ENCODE measurements around the gene EPM2AIP1. TPM values are rescaled to one million over a fixed set of nuclear protein-coding genes. Genes with fewer than 3 reads are reported as not detected.
"Not testable (repeated sequence)": the region's sequence is repeated elsewhere in the genome, so short reads cannot be mapped to it uniquely, and the experiment has no call there.

The EPM2AIP1 gene
- polyA plus RNA-seq, 3 donors = 43.5 to 57.6 (median 57.2) TPM

DNA sequence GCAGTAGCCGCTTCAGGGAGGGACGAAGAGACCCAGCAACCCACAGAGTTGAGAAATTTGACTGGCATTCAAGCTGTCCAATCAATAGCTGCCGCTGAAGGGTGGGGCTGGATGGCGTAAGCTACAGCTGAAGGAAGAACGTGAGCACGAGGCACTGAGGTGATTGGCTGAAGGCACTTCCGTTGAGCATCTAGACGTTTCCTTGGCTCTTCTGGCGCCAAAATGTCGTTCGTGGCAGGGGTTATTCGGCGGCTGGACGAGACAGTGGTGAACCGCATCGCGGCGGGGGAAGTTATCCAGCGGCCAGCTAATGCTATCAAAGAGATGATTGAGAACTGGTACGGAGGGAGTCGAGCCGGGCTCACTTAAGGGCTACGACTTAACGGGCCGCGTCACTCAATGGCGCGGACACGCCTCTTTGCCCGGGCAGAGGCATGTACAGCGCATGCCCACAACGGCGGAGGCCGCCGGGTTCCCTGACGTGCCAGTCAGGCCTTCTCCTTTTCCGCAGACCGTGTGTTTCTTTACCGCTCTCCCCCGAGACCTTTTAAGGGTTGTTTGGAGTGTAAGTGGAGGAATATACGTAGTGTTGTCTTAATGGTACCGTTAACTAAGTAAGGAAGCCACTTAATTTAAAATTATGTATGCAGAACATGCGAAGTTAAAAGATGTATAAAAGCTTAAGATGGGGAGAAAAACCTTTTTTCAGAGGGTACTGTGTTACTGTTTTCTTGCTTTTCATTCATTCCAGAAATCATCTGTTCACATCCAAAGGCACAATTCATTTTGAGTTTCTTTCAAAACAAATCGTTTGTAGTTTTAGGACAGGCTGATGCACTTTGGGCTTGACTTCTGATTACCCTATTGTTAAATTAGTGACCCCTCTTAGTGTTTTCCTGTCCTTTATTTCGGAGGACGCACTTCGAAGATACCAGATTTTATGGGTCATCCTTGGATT is 674 bp upstream of the EPM2AIP1 start, which contains the start of gene MLH1:
Gene MLH1 (plus strand): TSS at position 193 of the 958 bp plus-strand sequence. CDS start 30 bp downstream, at position 223.
- peak; percentile 100 for DNase-seq (ENCODE audit: low read depth in 3 of 3, low spot score in 2 of 3)

DNA sequence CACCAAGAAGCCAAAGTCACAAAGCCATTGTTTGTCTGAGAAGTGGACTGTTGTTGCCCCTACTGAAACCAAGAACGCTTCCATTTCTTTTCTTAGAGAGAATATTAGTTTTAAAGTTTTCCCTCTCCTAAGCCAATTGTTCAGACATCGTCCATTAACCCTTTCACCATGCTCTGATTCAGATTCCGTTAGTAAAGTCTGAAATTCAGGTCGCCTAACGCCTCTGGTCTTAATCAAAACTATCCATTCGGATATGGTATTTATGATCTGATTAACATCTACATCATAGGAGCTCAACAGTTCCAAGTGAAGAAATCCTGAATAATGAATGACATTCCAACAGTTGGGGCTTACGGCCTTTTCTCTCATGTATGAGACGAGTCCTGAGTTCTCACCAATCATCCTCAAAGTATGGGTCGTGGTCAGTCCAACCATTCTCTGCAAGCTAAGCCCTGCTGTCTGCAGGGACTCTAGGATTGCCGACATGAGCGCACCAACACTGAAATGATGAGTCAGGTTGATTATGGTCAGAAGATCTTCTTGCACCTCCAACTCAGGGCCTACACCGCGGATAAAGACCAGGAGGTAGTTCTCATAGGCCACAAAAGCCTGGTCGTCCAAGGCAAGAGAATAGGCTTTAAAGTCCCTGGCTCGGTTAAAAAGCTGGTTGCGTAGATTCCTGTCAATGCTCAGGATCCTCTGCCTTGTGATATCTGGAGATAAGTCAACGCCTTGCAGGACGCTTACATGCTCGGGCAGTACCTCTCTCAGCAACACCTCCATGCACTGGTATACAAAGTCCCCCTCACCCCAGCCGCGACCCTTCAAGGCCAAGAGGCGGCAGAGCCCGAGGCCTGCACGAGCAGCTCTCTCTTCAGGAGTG is 767 bp downstream of the EPM2AIP1 start:
- DNase-seq (ENCODE audit: low read depth in 3 of 3, low spot score in 2 of 3) = peak; percentile 50 to 73 (median 64)

DNA sequence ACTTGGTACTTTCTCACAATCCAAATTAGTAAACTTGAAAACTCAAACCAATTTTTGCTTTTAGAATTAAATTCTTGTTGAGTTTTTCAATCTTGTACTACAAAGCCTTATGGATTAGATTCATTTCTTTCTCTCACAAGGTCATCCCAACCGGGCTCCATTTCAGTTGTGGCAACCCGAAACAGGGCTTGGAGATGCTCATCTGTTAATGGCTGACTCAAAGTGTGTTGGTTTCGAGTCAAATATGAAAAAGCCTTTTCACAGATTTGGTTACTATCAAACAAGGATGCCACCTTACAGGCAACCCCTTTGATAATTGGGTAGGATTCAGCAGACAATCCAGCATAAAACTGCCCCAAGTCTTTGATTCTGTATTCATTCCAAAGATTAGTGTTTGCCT is 1.8 kb downstream of the EPM2AIP1 start:
- no peak for DNase-seq (ENCODE audit: low read depth in 3 of 3, low spot score in 2 of 3)

DNA sequence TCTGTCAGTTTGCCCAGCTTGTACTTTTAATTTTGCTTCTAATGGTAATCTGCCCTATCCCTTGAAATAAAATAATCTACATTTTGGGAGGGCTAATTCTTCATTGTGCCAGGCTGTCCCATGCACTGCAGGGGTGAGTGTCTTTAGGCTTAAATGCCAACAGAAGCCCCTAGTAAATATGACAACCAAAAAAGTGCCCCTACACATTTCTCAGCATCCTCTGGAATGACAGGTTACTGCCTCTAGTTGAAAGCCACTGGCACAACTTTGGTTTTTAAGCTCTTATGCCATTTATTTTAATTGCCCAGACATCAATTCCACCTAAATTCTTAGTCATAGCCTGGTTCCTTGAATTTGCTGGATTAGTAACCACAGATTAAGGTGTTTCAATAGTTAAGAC is 3.4 kb downstream of the EPM2AIP1 start:
- no peak for DNase-seq (ENCODE audit: low read depth in 3 of 3, low spot score in 2 of 3)

DNA sequence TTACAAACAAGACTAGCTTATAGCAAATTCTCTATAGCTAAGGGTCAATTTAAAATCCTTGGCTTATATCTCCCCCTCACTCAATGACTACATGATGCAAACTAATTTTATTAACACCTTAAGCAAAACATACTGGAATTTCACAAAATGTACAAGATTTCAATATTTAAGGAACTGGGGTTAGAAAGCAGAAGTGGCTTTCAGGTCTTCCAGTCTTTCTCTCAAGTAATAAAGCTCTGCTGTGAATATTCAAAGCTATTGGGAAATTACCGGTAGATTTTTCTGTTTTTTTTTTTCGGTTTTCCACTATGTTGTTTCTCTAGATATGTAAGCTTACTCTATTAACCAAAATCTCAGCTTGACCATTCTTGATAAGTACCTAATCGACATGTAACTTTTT is 3.9 kb downstream of the EPM2AIP1 start:
- no peak for DNase-seq (ENCODE audit: low read depth in 3 of 3, low spot score in 2 of 3)

DNA sequence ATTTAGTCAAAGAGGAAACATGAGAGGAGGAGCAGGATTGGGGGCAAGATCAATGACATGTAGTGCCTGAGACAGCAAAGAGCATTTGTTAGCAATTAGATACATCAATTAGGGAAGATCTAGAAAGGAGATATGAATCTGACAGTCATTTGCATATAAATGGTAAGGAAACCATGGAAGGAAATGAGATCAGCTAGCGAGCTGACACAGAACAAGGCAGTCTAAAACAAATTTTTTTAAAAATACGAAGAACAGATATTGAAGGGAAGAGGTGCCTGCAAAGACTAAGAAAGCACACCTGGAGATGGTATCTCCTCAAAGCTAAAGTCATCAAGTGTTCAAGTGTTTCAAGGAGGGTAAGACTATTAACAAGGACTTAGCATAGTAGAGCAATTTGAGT is 4.6 kb downstream of the EPM2AIP1 start:
- no peak for DNase-seq (ENCODE audit: low read depth in 3 of 3, low spot score in 2 of 3)

DNA sequence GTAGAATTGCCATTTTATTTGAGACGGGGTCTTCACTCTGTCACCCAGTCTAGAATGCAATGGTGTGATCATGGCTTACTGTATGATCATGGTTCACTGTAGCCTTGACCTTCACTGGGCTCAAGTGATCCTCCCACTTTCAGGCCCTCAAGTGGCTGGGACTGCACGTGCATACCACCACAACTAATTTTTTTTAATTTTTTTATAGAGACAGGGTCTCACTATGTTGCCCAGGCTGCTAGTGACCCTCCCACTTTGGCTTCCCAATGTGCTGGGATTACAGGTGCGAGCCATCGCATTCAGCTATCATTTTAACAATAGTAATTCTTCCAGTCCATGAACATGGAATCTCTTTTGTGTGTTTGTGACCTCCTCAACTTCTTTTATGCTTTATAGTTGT is 11.9 kb downstream of the EPM2AIP1 start:
- no peak for DNase-seq (ENCODE audit: low read depth in 3 of 3, low spot score in 2 of 3)

DNA sequence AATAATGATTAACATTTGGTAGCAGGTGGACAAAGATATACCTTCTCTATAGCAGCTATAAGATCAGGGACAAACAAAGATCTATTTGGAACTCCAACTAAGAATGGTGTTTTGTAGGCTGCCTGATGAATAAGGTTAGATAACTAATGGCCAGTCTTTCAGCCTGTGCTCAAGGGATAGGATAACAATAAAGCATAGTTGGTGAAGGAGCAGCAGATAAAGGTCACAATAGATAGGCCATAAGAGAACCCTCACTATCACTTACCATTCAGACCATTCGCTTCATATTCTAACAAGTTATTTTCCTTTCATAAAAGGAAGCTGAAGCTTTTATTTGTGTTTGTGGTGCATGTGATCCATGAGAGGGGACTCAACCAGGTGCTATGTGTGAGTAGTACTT is 19.8 kb downstream of the EPM2AIP1 start:
- no peak for DNase-seq (ENCODE audit: low read depth in 3 of 3, low spot score in 2 of 3)

DNA sequence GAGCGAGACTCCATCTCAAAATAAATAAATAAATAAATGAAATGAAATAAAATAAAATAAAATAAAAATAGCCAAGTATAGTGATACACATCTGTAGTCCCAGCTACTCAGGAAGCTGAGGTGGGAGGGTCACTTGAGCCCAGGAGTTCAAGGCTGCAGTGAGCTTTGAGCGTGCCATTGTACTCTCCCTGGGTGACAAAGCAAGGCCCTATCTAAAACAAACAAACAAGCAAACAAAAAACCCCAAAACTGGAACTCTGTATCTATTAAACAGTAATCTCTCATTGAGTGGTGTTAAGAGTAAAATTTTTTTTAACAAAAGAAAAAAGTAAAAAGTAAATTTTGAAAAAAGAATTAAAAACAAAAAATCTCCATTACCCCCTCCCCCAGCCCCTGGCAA is 20.8 kb downstream of the EPM2AIP1 start:
- DNase-seq (ENCODE audit: low read depth in 3 of 3, low spot score in 2 of 3) = no peak

DNA sequence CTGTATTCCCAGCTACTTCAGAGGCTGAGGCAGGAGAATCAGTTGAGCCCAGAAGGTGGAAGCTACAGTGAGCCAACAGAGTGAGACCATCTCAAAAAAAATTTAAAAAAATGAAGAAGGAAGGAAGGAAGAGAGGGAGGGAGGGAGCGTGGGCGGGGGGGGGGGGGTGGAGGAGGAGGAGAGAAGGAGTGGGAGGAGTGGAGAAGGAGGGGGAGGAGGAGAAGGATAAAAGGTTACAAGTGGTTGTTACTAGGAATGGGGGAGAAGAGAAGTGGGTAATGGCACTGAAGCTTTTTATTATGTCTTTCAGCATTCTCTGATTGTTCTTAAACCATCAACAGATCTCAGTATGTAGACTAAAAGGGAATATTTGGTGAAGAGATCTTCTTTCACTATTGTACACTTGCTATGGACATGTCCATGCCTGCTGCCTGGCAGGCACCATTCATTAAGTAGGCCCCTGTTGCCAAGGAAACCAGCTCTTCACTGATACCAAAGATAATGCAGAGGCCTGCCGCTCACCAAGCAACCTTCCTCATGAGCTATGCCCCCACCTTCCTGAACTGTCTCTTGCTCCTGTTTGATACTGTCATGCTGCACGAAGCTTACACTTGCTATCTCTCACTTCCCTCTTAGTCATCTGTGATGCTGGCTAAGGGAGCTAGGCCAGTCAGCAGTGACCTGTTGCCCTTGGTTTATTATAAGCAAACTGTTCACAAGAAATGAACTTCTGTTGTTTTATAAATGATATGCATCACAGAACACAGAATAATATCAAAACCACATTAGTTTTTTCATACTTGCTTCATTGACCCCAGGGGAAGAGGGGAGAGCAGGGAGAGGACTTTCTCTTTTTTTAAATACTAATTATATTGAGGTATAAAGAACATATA is 23.1 kb downstream of the EPM2AIP1 start:
- DNase-seq (ENCODE audit: low read depth in 3 of 3, low spot score in 2 of 3) = no peak

DNA sequence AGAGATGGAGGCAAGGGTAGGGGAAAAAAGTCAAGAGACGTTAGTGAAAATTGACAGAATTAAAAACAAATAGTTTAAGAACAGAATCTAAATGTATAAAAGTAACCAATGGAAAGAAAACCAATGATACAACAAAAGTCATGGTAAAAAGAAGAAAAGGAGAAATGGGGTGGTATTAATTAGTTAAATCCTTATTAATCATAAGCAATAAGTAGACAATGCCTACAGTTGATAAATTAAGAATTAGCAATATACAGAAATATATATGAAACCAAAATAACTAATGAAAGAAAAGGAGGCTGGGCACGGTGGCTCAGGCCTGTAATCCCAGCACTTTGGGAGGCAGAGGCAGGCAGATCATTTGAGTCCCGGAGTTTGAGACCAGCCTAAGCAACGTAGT is 23.8 kb downstream of the EPM2AIP1 start:
- no peak for DNase-seq (ENCODE audit: low read depth in 3 of 3, low spot score in 2 of 3)

DNA sequence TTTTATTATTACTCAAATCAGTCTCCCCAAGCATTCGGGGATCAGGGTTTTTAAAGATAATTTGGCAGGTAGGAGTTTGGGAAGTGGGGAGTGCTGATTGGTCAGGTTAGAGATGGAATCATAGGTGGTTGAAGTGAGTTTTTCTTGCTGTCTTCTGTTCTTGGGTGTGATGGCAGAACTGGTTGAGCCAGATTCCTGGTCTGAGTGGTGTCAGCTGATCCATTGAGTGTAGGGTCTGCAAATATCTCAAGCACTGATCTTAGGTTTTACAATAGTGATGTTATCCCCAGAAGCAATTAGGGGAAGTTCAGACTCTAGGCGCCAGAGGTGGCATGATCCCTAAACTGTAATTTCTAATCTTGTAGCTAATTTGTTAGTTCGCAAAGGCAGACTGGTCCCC is 27.5 kb downstream of the EPM2AIP1 start:
- DNase-seq (ENCODE audit: low read depth in 3 of 3, low spot score in 2 of 3) = no peak

DNA sequence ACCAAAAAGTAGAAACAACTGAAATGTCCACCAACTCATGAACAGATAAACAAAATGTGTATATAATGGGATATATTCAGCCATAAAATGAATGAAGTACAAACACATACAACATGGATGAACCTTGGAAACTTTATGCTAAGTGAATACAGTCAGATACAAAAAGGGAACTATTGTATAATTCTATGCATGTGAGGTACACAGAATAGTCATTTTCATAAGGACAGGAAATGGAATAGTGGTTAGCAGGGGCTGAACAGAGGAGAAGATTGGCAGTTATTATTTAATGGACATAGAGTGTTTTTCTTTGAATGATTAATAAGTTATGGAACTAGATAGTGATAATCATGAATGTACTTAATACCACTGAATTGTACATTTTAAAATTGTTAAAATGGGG is 28.1 kb downstream of the EPM2AIP1 start:
- DNase-seq (ENCODE audit: low read depth in 3 of 3, low spot score in 2 of 3) = no peak

DNA sequence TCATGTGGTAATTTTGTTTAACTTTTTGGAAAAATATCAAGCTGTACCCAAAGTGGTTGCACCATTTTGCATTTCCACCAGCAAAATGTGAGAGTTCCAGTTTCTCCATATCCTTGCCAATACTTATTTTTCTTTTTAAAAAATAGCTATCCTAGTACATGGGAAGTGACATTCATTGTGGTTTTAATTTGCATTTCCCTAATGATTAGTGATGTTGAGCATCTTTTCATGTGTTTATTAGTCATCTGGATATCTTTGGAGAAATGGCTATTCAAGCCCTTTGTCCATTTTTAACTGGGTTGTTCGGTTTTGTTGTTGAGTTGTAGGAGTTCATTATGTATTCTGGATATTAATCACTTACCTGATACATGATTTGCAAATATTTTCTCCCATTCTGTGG is 28.6 kb downstream of the EPM2AIP1 start:
- no peak for DNase-seq (ENCODE audit: low read depth in 3 of 3, low spot score in 2 of 3)

DNA sequence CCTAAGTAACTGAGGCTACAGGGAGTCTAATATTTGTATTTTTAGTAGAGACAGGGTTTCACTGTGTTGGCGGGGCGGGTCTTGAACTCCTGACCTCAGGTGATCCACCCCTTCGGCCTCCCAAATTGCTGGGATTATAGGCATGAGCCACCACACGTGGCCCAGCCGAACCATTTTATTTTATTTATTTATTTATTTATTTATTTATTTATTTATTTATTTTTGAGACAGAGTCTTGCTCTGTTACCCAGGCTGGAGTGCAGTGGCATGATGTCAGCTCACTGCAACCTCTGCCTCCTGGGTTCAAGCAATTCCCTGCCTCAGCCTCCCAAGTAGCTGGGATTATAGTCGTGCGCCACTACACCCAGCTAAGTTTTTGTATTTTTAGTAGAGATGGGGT is 29.9 kb downstream of the EPM2AIP1 start:
- not testable (repeated sequence) for DNase-seq (ENCODE audit: low read depth in 3 of 3, low spot score in 2 of 3)

DNA sequence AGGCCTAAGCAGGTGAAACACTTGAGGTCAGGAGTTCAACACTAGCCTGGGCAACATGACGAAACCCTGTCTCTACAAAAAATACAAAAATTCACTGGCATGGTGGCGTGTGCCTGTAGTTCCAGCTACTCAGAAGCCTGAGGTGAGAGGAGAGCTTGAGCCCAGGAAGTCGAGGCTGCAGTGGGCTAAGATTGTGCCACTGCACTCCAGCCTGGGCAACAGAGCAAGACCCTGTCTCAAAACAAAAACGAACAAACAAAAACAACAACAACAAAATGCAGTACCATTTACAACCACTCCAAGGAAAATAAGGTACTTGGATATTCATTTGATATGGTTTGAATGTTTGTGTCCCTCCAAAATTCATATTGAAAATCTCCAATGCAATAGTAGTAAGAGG is 32.4 kb downstream of the EPM2AIP1 start:
- no peak for DNase-seq (ENCODE audit: low read depth in 3 of 3, low spot score in 2 of 3)

DNA sequence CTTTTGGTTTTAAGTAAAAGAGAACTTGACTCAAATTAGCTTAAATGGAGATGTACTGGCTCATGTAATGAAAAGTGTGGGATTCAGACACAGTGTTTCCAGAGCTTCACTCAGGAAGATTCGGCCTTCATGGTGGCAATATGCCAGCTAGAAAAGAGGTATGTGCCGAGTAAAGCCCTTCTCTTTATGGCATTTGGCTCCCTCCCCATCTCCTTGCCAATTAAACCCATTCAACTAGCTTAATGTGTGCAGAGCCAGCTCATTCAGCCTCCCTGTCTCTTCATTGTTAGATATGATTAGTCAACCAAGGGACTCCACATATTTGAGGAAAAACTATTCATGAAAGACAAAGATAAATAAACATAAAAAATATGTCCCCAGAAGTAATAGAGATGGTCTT is 33.1 kb downstream of the EPM2AIP1 start:
- DNase-seq (ENCODE audit: low read depth in 3 of 3, low spot score in 2 of 3) = no peak

DNA sequence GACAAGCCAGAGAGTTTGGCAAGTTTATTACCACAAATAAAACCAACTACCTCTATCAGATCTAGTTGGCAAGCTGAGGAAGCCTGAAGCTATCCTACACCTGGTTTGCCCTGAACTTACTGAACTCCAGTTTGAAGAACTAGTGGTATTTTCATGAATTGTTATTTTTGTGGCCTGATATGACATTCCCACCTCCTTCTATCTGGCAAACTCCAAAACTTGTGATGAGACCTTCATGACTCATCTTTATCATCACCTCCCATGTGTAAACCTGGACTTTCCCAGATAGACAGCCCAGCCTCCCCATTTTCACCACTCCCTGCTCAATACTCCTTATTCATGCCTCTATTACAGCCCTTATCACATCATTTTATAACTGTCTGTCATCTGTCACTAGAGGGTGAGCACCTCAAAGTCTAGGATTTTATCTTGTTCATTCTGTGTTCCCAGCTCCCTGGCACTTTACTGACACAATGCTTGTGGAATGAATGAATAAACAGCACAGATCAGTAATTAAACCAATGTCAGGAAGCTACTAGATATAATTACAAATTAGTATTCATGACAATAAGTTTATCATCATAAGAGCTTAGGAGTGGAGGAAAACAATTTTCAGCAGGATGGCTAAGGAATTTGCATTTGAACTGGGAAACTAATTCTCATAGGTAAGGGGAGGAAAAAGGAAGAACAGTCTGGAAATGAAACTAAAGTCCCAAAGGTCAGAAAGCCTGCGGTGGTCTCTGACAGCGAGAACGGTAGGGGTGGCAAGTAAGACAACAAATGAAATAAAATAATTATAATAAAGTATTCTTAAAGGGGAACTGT is 34.9 kb downstream of the EPM2AIP1 start:
- DNase-seq (ENCODE audit: low read depth in 3 of 3, low spot score in 2 of 3) = no peak

DNA sequence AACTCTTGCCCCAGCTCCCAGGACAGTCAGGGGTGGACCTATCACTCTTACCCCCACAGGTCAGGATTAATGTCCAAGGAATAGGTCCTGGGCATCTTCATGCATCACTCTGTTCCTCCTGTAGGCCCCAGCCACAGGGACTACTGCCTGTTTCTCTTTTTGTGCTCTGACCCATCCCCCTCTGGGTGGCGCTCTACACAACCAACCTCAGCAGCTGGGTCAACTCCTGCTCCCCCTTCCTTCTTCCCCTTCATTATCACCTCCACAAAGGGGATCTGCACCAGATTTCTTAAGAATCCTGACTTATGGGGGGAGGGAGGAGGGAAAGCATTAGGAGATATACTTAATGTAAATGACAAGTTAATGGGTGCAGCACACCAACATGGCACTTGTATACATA is 35.9 kb downstream of the EPM2AIP1 start:
- no peak for DNase-seq (ENCODE audit: low read depth in 3 of 3, low spot score in 2 of 3)

DNA sequence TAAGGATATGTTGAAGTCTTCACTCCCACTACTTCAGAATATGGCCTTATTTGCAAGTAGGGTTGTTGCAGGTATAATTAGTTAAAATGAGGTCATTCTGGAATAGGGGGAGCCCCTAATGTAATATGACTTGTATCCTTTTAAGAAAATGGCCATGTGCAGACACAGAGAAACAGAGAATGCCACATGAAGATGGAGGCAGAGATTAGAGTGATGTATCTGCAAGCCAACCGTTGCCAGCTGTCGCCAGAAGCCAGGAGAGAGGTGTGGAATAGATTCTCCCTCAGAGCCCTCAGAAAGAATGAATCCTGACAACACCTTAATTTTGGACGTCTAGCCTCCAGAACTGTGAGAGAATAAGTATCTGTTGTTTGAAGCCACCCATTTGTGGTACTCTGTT is 36.8 kb downstream of the EPM2AIP1 start:
- DNase-seq (ENCODE audit: low read depth in 3 of 3, low spot score in 2 of 3) = no peak
